ENCODE data around the gene ERBIN. TPM values are rescaled to one million over a fixed set of nuclear protein-coding genes. Genes with fewer than 3 reads are reported as not detected.

The ERBIN gene
- total RNA-seq, 4 donors from 2014 or later: 88.7 to 108 (median 106) TPM

DNA sequence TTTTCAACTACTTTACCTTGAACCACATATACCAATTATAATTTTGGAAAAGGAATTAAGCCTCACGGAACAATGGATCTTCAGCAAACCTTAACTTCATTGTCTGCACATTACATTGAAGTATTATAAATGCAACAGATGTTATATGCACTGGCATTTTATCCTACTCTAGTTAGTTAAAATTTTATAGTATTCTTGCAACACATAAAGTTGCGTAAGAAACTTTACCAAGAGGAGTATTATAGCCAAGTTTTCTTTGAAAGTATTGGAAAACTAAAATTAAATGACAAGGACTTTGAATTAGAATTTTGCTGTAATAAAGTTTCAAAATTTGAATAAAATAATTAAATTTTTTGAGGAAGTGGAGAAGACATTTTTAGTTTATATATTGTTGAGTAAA lies 154.3 kb downstream of the ERBIN start:
- intact Hi-C loops (cut with DNase I): no loop called here
- H3K4me1 ChIP-seq: no peaks in the 10 kb centered on the region
- no peak overlapping the region for H3K4me3 ChIP-seq (replicated peaks in 1 of 3)
- H3K36me3 ChIP-seq: peaks cover 0 to 3% of the 10 kb centered on the region in 2 donors
- DNase-seq: no peak
- H3K27me3 ChIP-seq: no peaks in the 10 kb centered on the region
- no peaks in the 10 kb centered on the region for H3K9me3 ChIP-seq
- WGBS, 2 donors: 97 to 99% methylated on average over 2 of the region's 2 CpGs
- no peak for TF ChIP-seq POLR2A (IDR thresholded peaks at IDR 0.05)
- TF ChIP-seq, protein P1, sequence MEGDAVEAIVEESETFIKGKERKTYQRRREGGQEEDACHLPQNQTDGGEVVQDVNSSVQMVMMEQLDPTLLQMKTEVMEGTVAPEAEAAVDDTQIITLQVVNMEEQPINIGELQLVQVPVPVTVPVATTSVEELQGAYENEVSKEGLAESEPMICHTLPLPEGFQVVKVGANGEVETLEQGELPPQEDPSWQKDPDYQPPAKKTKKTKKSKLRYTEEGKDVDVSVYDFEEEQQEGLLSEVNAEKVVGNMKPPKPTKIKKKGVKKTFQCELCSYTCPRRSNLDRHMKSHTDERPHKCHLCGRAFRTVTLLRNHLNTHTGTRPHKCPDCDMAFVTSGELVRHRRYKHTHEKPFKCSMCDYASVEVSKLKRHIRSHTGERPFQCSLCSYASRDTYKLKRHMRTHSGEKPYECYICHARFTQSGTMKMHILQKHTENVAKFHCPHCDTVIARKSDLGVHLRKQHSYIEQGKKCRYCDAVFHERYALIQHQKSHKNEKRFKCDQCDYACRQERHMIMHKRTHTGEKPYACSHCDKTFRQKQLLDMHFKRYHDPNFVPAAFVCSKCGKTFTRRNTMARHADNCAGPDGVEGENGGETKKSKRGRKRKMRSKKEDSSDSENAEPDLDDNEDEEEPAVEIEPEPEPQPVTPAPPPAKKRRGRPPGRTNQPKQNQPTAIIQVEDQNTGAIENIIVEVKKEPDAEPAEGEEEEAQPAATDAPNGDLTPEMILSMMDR (IDR thresholded peaks at IDR 0.05): no peak
- no peak overlapping the region for H3K27ac ChIP-seq

DNA sequence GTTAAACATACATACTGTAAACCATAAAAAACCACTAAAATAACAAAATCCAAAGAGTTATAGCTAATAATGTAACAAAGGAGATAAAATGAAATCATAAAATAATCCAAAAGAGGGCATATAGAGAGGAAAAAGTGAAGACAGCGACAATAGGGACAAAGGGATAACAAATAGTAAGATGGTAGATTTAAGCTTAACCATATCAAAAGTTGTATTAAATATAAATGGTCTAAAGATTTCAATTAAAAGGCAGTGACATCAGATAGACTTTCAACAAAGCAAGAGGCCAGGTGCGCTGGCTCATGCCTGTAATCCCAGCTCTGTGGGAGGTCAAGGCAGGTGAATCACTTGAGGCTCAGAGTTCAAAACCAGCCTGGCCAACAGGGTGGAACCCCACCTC lies 163.0 kb downstream of the ERBIN start:
- H3K27me3 ChIP-seq: no peaks in the 10 kb centered on the region
- H3K4me3 ChIP-seq (replicated peaks in 1 of 3): no peak overlapping the region
- peaks cover 0 to 3% of the 10 kb centered on the region in 2 donors for H3K36me3 ChIP-seq
- H3K4me1 ChIP-seq: no peaks in the 10 kb centered on the region
- H3K9me3 ChIP-seq: no peaks in the 10 kb centered on the region
- no peak for TF ChIP-seq POLR2A (IDR thresholded peaks at IDR 0.05)
- TF ChIP-seq, protein P1 (IDR thresholded peaks at IDR 0.05): no peak
- 94 to 96% methylated on average over 2 of the region's 2 CpGs for WGBS, 2 donors
- DNase-seq: no peak
- H3K27ac ChIP-seq: no peak overlapping the region
- intact Hi-C loops (cut with DNase I): no loop called here

DNA sequence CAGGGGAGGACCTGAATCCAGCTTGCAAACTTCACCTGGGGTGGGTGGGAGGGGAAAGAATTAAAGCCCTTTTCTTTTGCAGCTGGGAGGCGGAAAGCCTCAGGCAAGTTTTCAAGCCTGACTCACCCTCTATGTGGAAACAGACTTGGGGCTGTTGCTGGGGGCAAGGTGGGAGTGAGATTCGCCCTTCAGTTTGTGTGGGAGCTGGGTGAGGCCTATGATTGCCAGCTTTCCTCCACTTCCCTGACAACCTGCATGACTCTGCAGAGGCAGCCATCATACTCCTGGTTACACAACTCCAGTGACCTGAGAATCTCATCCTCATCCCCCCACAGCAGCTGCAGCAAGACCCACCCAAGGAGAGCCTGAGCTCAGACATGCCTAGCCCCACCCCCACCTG lies 174.5 kb downstream of the ERBIN start:
- no peak overlapping the region for H3K27ac ChIP-seq
- no peak overlapping the region for H3K4me3 ChIP-seq (replicated peaks in 1 of 3)
- H3K36me3 ChIP-seq: no peaks in the 10 kb centered on the region
- no peak for DNase-seq
- 94 to 100% methylated on average over 2 of the region's 2 CpGs for WGBS, 2 donors
- intact Hi-C loops (cut with DNase I): no loop called here
- TF ChIP-seq POLR2A (IDR thresholded peaks at IDR 0.05): no peak
- TF ChIP-seq, protein P1 (IDR thresholded peaks at IDR 0.05): no peak
- no peaks in the 10 kb centered on the region for H3K27me3 ChIP-seq
- no peaks in the 10 kb centered on the region for H3K4me1 ChIP-seq
- no peaks in the 10 kb centered on the region for H3K9me3 ChIP-seq

DNA sequence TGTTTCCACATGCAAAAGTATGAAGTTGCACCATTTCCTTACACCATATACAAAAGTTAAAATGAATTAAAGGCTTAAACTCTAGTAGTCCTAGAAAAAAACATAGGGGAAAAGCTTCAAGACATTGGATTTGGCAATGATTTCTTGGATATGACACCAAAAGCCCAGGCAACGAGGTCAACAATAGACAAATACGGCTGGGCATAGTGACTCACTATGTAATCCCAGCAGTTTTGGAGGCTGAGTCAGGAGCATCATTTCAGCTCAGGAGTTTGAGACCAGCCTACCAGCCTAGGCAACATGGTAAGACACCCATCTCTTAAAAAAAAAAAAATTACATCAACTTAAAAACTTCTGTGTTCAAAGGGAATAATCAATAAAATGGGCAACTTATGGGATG lies 186.8 kb downstream of the ERBIN start:
- WGBS, 2 donors: 93 to 95% methylated on average over 2 of the region's 2 CpGs
- Histone ChIP-seq H3K4me3 (replicated peaks in 1 of 3) (no peak overlapping the region), H3K27me3 (no peaks in the 10 kb centered on the region), H3K27ac (no peak overlapping the region), H3K36me3 (no peaks in the 10 kb centered on the region), H3K9me3 (no peaks in the 10 kb centered on the region), H3K4me1 (no peaks in the 10 kb centered on the region)
- TF ChIP-seq POLR2A (IDR thresholded peaks at IDR 0.05): no peak
- TF ChIP-seq, protein P1 (IDR thresholded peaks at IDR 0.05): no peak
- intact Hi-C loops (cut with DNase I): no loop called here
- no peak for DNase-seq

DNA sequence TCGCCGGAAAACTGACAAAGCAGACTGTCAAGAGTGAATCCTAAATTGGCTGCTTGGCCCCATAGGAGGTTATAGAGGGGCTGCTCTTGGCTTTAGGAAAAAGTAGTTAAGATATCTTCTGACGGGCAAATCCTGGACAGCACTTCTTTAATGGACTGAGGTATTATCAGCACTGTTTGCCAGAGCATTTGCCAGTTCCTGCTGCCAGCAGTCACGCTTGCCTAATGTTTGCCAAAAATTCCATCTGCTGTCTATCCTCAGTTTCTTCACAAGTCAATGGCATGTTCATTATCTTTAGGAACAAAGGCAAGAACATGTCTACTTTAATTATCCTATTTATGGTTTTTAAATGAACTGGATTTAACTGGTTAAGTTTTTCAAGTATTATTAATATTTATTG lies 191.9 kb downstream of the ERBIN start:
- TF ChIP-seq POLR2A (IDR thresholded peaks at IDR 0.05): no peak
- TF ChIP-seq, protein P1 (IDR thresholded peaks at IDR 0.05): no peak
- Histone ChIP-seq H3K4me3 (replicated peaks in 1 of 3) (no peak overlapping the region), H3K4me1 (no peaks in the 10 kb centered on the region), H3K27ac (no peak overlapping the region), H3K9me3 (no peaks in the 10 kb centered on the region), H3K36me3 (no peaks in the 10 kb centered on the region), H3K27me3 (no peaks in the 10 kb centered on the region)
- intact Hi-C loops (cut with DNase I): no loop called here
- 82 to 94% methylated on average over 4 of the region's 4 CpGs for WGBS, 2 donors
- no peak for DNase-seq

All from thyroid gland (tissue), 4 donors.